Panc1 (cell line): Measurements from ENCODE around the gene DLG2. TPM values are rescaled to one million over a fixed set of nuclear protein-coding genes. Genes with fewer than 3 reads are reported as not detected.

Experiments
- ATAC-seq: fragments of 200-7000 bp; cut with Tn5 transposase; 2 replicates; pipeline ENCODE4 v1.9.1; 2020; ENCODE audit warnings: mild to moderate bottlenecking, moderate library complexity
- BruUV-seq: library from RNA; stranded (reverse); fragments of 400-500 nt; replicated peaks from 2 replicates; lab custom pipeline; 2021; lab: Mats Ljungman, UMichigan
- CTCF ChIA-PET: fragments of 300-600 bp; sonication (Branson Sonifier 250); formaldehyde crosslinking; loops from one replicate; lab custom pipeline; 2022; ENCODE audit warnings: antibody characterized with exemption; lab: Charles Lee
- POLR2A ChIA-PET: fragments of 300-600 bp; sonication (Branson Sonifier 250); formaldehyde crosslinking; loops from one replicate; lab custom pipeline; 2022; ENCODE audit warnings: antibody characterized with exemption; lab: Charles Lee
- DNase-seq: peaks from one replicate; pipeline ENCODE4 v3.0.0-alpha.2; 2010; ENCODE audit warnings: low read depth, low spot score
- H3K27ac ChIP-seq: 2 replicates; pipeline ENCODE4 v1.5.1; 2011; ENCODE audit warnings: mild to moderate bottlenecking, low read length, inconsistent platforms
- H3K27me3 ChIP-seq: fragments of 200-500 bp; sonication (Bioruptor generic); 2 replicates; pipeline ENCODE4 v1.6.0; 2014; ENCODE audit warnings: low read length, inconsistent platforms; ENCODE audit not compliant: control insufficient read depth, insufficient read depth
- H3K36me3 ChIP-seq: fragments of 200-500 bp; sonication (Bioruptor generic); 2 replicates; pipeline ENCODE4 v1.5.1; 2014; ENCODE audit warnings: inconsistent platforms, mild to moderate bottlenecking, low read length, moderate library complexity; ENCODE audit not compliant: control insufficient read depth, insufficient read depth
- H3K4me1 ChIP-seq: 2 replicates; pipeline ENCODE4 v1.5.1; 2011; ENCODE audit warnings: inconsistent platforms, mild to moderate bottlenecking, low read length, moderate library complexity; ENCODE audit not compliant: control insufficient read depth, insufficient read depth
- H3K4me3 ChIP-seq, 2 experiments: 2 replicates each; pipeline ENCODE4 v1.5.1; 2011 to 2012; ENCODE audit warnings: low read depth in 2 of 2, low read length in 2 of 2, mild to moderate bottlenecking in 2 of 2, inconsistent platforms in 1 of 2, moderate library complexity in 1 of 2
- H3K9me3 ChIP-seq: fragments of 200-500 bp; sonication (Bioruptor generic); 2 replicates; pipeline ENCODE4 v1.5.1; 2014; ENCODE audit warnings: low read depth, mild to moderate bottlenecking, inconsistent platforms, low read length, moderate library complexity; ENCODE audit not compliant: control insufficient read depth, insufficient read depth
- POLR2AphosphoS5 ChIP-seq: IDR thresholded peaks from 2 replicates; pipeline ENCODE4 v1.6.1; 2012; ENCODE audit warnings: mild to moderate bottlenecking, low read depth, low read length, moderate library complexity
- REST ChIP-seq, 2 experiments: IDR thresholded peaks; 2 replicates each; pipeline ENCODE4 v1.6.1; 2011 to 2012; ENCODE audit warnings: low read depth in 2 of 2, control low read depth in 1 of 2, low read length in 1 of 2, mild to moderate bottlenecking in 1 of 2, moderate library complexity in 1 of 2; ENCODE audit not compliant: insufficient read depth in 1 of 2
- SIN3A ChIP-seq: IDR thresholded peaks from 2 replicates; pipeline ENCODE4 v1.6.1; 2012; ENCODE audit warnings: low read depth, mild to moderate bottlenecking, low read length, moderate library complexity, borderline replicate concordance; ENCODE audit not compliant: insufficient read depth
- TCF7L2 ChIP-seq: IDR thresholded peaks from 2 replicates; pipeline ENCODE4 v1.6.1; 2011; ENCODE audit warnings: mild to moderate bottlenecking, low read depth, low read length, inconsistent platforms
- in situ Hi-C: cut with HindIII; loops from 2 replicates; pipeline ENCODE4 v1.10.0; 2016; ENCODE audit warnings: low sequenced_read_pairs, low pct_unique_long_range_greater_than_20kb
- intact Hi-C: fragments of 100-400 bp; cut with micrococcal nuclease; formaldehyde crosslinking; loops from one replicate; pipeline ENCODE4 v1.10.0; 2022; ENCODE audit not compliant: unreplicated experiment
- total RNA-seq: library from RNA; stranded (reverse); gene quantifications from one replicate; pipeline ENCODE4 v1.2.1, GENCODE V29; 2021; ENCODE audit not compliant: unreplicated experiment
- TF ChIP-seq, protein P1 (sequence below): fragments of 450-650 bp; IDR thresholded peaks from 2 replicates; pipeline ENCODE4 v1.5.1; 2017; ENCODE audit warnings: mild to moderate bottlenecking

The DLG2 gene
- total RNA-seq, 1 experiment from 2014 or later = 4.2 TPM

GRCh38 chr11:83725269-83725560 is 1901.9 kb downstream of the DLG2 start:
- no TSS peak for BruUV-seq
- no peak for ATAC-seq
- TF ChIP-seq REST (IDR thresholded peaks at IDR 0.05; ENCODE audit: insufficient read depth in 1 of 2, low read depth in 2 of 2, low read length in 1 of 2) = no peak
- TF ChIP-seq, protein P1, sequence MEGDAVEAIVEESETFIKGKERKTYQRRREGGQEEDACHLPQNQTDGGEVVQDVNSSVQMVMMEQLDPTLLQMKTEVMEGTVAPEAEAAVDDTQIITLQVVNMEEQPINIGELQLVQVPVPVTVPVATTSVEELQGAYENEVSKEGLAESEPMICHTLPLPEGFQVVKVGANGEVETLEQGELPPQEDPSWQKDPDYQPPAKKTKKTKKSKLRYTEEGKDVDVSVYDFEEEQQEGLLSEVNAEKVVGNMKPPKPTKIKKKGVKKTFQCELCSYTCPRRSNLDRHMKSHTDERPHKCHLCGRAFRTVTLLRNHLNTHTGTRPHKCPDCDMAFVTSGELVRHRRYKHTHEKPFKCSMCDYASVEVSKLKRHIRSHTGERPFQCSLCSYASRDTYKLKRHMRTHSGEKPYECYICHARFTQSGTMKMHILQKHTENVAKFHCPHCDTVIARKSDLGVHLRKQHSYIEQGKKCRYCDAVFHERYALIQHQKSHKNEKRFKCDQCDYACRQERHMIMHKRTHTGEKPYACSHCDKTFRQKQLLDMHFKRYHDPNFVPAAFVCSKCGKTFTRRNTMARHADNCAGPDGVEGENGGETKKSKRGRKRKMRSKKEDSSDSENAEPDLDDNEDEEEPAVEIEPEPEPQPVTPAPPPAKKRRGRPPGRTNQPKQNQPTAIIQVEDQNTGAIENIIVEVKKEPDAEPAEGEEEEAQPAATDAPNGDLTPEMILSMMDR = no peak
- TF ChIP-seq TCF7L2 = no peak
- no peak for TF ChIP-seq SIN3A
- no peak for TF ChIP-seq POLR2AphosphoS5
- Histone ChIP-seq H3K27ac (no peak overlapping the region), H3K36me3 (no peaks in the 10 kb centered on the region), H3K4me1 (no peaks in the 10 kb centered on the region), H3K27me3 (peaks cover 22% of the 10 kb centered on the region), H3K4me3 (no peak overlapping the region), H3K9me3 (no peaks in the 10 kb centered on the region)
- intact Hi-C loops (no loop called here), in situ Hi-C loops (no loop called here)
- POLR2A ChIA-PET = interaction anchor here (0.5 kb wide), 1 partner anchor 31 kb away, joined by 3 read pairs; no protein-coding TSS in a partner anchor
- CTCF ChIA-PET = no interaction called here
- DNase-seq = no peak

DNA sequence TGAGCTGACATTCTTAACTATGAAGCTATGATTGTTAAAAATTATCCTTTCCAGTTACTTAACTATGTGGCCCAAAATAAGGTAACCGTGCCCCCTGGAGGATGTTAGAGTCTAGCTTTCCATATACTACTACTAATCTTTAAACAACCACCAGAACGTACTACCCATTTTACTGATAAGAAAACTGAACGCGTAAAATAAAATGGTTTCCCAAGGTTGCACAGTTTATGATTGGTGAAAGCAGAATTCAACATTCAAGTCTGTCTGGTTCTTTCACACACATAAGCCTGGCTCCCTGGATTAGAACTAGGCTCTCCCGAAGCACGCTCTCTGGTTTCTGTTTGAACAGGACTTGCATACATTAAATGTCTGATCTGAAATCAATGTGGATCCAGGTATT is 1903.1 kb downstream of the DLG2 start:
- Histone ChIP-seq H3K36me3 (no peaks in the 10 kb centered on the region), H3K9me3 (no peaks in the 10 kb centered on the region), H3K27me3 (peaks cover 19% of the 10 kb centered on the region), H3K4me3 (peak overlapping the region; percentile 2 to 45), H3K4me1 (no peaks in the 10 kb centered on the region), H3K27ac (no peak overlapping the region)
- CTCF ChIA-PET = interaction anchor here (0.7 to 1.5 kb wide), 3 partner anchors 232 to 444 kb away, joined by 3 to 16 read pairs (median 3); no protein-coding TSS in a partner anchor
- in situ Hi-C loops (no loop called here), intact Hi-C loops (loop anchor here (5.0 kb wide), 1 partner anchor 432 kb away; no protein-coding TSS in a partner anchor)
- POLR2A ChIA-PET = no interaction called here
- TF ChIP-seq TCF7L2 (no peak), POLR2AphosphoS5 (no peak)
- TF ChIP-seq, protein P1 = peak; percentile 55; the same call in 1 of the 2 replicates
- ATAC-seq (peak; percentile 66), DNase-seq (peak; percentile 30)
- no TSS peak for BruUV-seq
